Measurements from ENCODE around the gene IWS1.

DNA sequence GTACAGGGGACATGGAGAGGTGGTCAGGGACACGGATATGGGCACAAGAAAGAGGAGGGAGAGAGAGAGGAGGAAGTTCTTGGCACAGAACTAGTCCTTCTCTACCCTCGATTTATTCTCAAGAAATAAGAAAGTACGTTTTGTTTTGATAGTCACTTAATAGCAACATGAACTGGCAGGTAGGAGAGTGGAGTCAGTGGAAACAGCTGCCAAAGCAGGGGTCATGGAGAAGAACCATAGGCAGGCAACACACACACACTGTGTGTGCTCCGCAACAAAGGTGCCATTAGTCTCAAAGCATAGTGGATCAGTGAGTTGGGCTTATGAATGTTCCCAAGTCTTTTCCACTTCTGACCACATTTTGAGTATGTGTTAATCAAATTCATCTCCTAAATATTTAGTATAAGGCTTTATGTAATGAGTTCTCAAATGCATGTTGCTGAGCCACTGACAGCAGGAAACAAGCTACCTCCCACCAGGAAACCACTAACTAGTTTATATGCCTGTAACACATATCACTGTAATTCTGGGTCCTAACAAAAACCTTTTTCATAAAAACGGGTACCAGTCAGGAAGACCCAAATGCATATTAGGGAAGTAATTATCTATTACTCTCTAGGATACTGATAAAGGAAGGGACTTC is 41.1 kb downstream of the IWS1 start:
- TF ChIP-seq, protein P1, sequence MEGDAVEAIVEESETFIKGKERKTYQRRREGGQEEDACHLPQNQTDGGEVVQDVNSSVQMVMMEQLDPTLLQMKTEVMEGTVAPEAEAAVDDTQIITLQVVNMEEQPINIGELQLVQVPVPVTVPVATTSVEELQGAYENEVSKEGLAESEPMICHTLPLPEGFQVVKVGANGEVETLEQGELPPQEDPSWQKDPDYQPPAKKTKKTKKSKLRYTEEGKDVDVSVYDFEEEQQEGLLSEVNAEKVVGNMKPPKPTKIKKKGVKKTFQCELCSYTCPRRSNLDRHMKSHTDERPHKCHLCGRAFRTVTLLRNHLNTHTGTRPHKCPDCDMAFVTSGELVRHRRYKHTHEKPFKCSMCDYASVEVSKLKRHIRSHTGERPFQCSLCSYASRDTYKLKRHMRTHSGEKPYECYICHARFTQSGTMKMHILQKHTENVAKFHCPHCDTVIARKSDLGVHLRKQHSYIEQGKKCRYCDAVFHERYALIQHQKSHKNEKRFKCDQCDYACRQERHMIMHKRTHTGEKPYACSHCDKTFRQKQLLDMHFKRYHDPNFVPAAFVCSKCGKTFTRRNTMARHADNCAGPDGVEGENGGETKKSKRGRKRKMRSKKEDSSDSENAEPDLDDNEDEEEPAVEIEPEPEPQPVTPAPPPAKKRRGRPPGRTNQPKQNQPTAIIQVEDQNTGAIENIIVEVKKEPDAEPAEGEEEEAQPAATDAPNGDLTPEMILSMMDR (IDR thresholded peaks at IDR 0.05) = no peak
- TF ChIP-seq POLR2A (IDR thresholded peaks at IDR 0.05) = no peak
